H9 (cell line): ENCODE data around the gene ART4. TPM values are rescaled to one million over a fixed set of nuclear protein-coding genes. Genes with fewer than 3 reads are reported as not detected.

Source experiments
- DNase-seq: peaks from one replicate; pipeline ENCODE4 v3.0.0-alpha.2; 2017
- H2AFZ ChIP-seq: one replicate; pipeline ENCODE4 v1.6.1; 2013; ENCODE audit warnings: mild to moderate bottlenecking, low read length, control low read depth, moderate library complexity
- H2AK5ac ChIP-seq: 2 replicates; pipeline ENCODE4 v1.6.1; 2013; ENCODE audit warnings: low read length, control low read depth, mixed read lengths; ENCODE audit not compliant: insufficient read length
- H2BK120ac ChIP-seq: one replicate; pipeline ENCODE4 v1.6.1; 2013; ENCODE audit warnings: low read depth, mild to moderate bottlenecking, low read length, control low read depth, inconsistent platforms; ENCODE audit not compliant: poor library complexity, severe bottlenecking
- H2BK12ac ChIP-seq: 2 replicates; pipeline ENCODE4 v1.6.1; 2013; ENCODE audit warnings: low read length, control low read depth, mixed read lengths, low read depth; ENCODE audit not compliant: insufficient read length
- H2BK15ac ChIP-seq: 2 replicates; pipeline ENCODE4 v1.6.1; 2013; ENCODE audit warnings: low read depth, low read length, control low read depth
- H2BK20ac ChIP-seq: one replicate; pipeline ENCODE4 v1.6.1; 2013; ENCODE audit warnings: low read depth, mild to moderate bottlenecking, low read length, control low read depth, inconsistent platforms; ENCODE audit not compliant: poor library complexity, severe bottlenecking
- H2BK5ac ChIP-seq: 2 replicates; pipeline ENCODE4 v1.6.1; 2013; ENCODE audit warnings: low read length, control low read depth, mixed read lengths; ENCODE audit not compliant: insufficient read length
- H3K14ac ChIP-seq: 2 replicates; pipeline ENCODE4 v1.6.1; 2013; ENCODE audit warnings: low read length, control low read depth; ENCODE audit not compliant: insufficient read depth
- H3K18ac ChIP-seq: 2 replicates; pipeline ENCODE4 v1.6.1; 2013; ENCODE audit warnings: low read depth, mild to moderate bottlenecking, mixed read lengths, low read length, control low read depth; ENCODE audit not compliant: insufficient read length
- H3K23ac ChIP-seq: 2 replicates; pipeline ENCODE4 v1.6.1; 2013; ENCODE audit warnings: low read length, control low read depth, mixed read lengths, low read depth; ENCODE audit not compliant: insufficient read length
- H3K23me2 ChIP-seq: 2 replicates; pipeline ENCODE4 v1.6.1; 2013; ENCODE audit warnings: low read depth, mild to moderate bottlenecking, mixed read lengths, low read length, control low read depth; ENCODE audit not compliant: insufficient read length, poor library complexity, severe bottlenecking
- H3K27ac ChIP-seq: 2 replicates; pipeline ENCODE4 v1.5.1; 2013; ENCODE audit warnings: low read length, control low read depth, mixed read lengths, low read depth; ENCODE audit not compliant: insufficient read length
- H3K27me3 ChIP-seq: 2 replicates; pipeline ENCODE4 v1.6.1; 2013; ENCODE audit warnings: low read length, control low read depth, inconsistent platforms; ENCODE audit not compliant: insufficient read depth
- H3K4ac ChIP-seq: 2 replicates; pipeline ENCODE4 v1.6.1; 2013; ENCODE audit warnings: low read depth, mild to moderate bottlenecking, control low read depth, inconsistent platforms, low read length, moderate library complexity
- H3K4me1 ChIP-seq: 2 replicates; pipeline ENCODE4 v1.6.1; 2013; ENCODE audit warnings: low read length, control low read depth, inconsistent platforms; ENCODE audit not compliant: insufficient read depth
- H3K4me2 ChIP-seq: 2 replicates; pipeline ENCODE4 v1.6.1; 2013; ENCODE audit warnings: low read length, control low read depth, mixed read lengths; ENCODE audit not compliant: insufficient read length, insufficient read depth
- H3K56ac ChIP-seq: 2 replicates; pipeline ENCODE4 v1.6.1; 2013; ENCODE audit warnings: low read depth, mild to moderate bottlenecking, mixed read lengths, low read length, control low read depth; ENCODE audit not compliant: insufficient read length
- H3K79me1 ChIP-seq: 2 replicates; pipeline ENCODE4 v1.6.1; 2013; ENCODE audit warnings: low read depth, mild to moderate bottlenecking, moderate library complexity, low read length, control low read depth, inconsistent platforms; ENCODE audit not compliant: insufficient read depth, poor library complexity, severe bottlenecking
- H3K79me2 ChIP-seq: 2 replicates; pipeline ENCODE4 v1.6.1; 2013; ENCODE audit warnings: low read length, control low read depth, inconsistent platforms; ENCODE audit not compliant: insufficient read depth
- H3K9ac ChIP-seq: 2 replicates; pipeline ENCODE4 v1.6.1; 2013; ENCODE audit warnings: low read length, control low read depth, mixed read lengths; ENCODE audit not compliant: insufficient read length; ENCODE audit errors: extremely low read depth
- H3K9me3 ChIP-seq: one replicate; pipeline ENCODE4 v1.6.1; 2013; ENCODE audit warnings: low read depth, low read length, inconsistent platforms; ENCODE audit not compliant: control insufficient read depth
- H3T11ph ChIP-seq: one replicate; pipeline ENCODE4 v1.6.1; 2013; ENCODE audit warnings: mild to moderate bottlenecking, low read length, control low read depth, inconsistent platforms
- H4K20me1 ChIP-seq: one replicate; pipeline ENCODE4 v1.6.1; 2013; ENCODE audit not compliant: control insufficient read depth, insufficient read length, insufficient read depth
- H4K5ac ChIP-seq: 2 replicates; pipeline ENCODE4 v1.6.1; 2013; ENCODE audit warnings: low read depth, mild to moderate bottlenecking, mixed read lengths, low read length, control low read depth; ENCODE audit not compliant: insufficient read length
- H4K8ac ChIP-seq: replicated peaks from 2 replicates; pipeline ENCODE4 v1.6.1; 2013; ENCODE audit warnings: low read length, control low read depth, mixed read lengths, low read depth; ENCODE audit not compliant: insufficient read length
- H4K91ac ChIP-seq: 2 replicates; pipeline ENCODE4 v1.6.1; 2013; ENCODE audit warnings: low read depth, mild to moderate bottlenecking, moderate library complexity, mixed read lengths, low read length, control low read depth; ENCODE audit not compliant: insufficient read length
- H3K27ac Mint-ChIP-seq, 3 experiments: 2 replicates in 2 of 3; 3 replicates in 1 of 3; pipeline ENCODE4 v1.8.0; 2020 to 2021; ENCODE audit warnings: mixed read lengths in 3 of 3, mild to moderate bottlenecking in 1 of 3, moderate library complexity in 1 of 3
- H3K27me3 Mint-ChIP-seq: 2 replicates; pipeline ENCODE4 v1.8.0; 2021; ENCODE audit warnings: low read depth, mild to moderate bottlenecking, moderate library complexity, mixed read lengths
- H3K36me3 Mint-ChIP-seq, 3 experiments: 2 replicates in 2 of 3; 3 replicates in 1 of 3; pipeline ENCODE4 v1.8.0; 2020 to 2021; ENCODE audit warnings: low read depth in 3 of 3, mixed read lengths in 3 of 3; ENCODE audit not compliant: insufficient read depth in 1 of 3
- H3K4me1 Mint-ChIP-seq, 2 experiments: 2 replicates each; pipeline ENCODE4 v1.8.0; 2020; ENCODE audit warnings: mixed read lengths in 2 of 2
- H3K4me3 Mint-ChIP-seq, 2 experiments: 2 replicates in 1 of 2; 3 replicates in 1 of 2; pipeline ENCODE4 v1.8.0; 2020 to 2021; ENCODE audit warnings: mild to moderate bottlenecking in 2 of 2, mixed read lengths in 2 of 2, moderate library complexity in 1 of 2
- H3K9me3 Mint-ChIP-seq, 2 experiments: 2 replicates in 1 of 2; 3 replicates in 1 of 2; pipeline ENCODE4 v1.8.0; 2020; ENCODE audit warnings: mild to moderate bottlenecking in 2 of 2, mixed read lengths in 2 of 2, moderate library complexity in 1 of 2
- CTCF ChIP-seq: fragments of 200-600 bp; sonication (generic); conservative IDR thresholded peaks from 3 replicates; pipeline ENCODE4 v1.8.0; 2021; ENCODE audit warnings: antibody characterized with exemption, mild to moderate bottlenecking
- WGBS: extraction: QIAGEN DNeasy Blood & Tissue Kit; methylation state at CpG from one replicate; pipeline ENCODE4 v1.1.7; 2013; ENCODE audit warnings: missing lambda C conversion rate, low lambda C conversion rate, mixed read lengths; ENCODE audit not compliant: insufficient read length; ENCODE audit errors: extremely low coverage; 5-methylcytosine and 5-hydroxymethylcytosine counted together
- total RNA-seq: library from RNA; stranded (reverse); gene quantifications from 2 replicates; pipeline ENCODE4 v1.2.1, GENCODE V29; 2021

ART4 gene
- total RNA-seq, 1 experiment from 2014 or later: not detected

GRCh38 chr12:14836336-14837210, 6.8 kb downstream of the ART4 start:
- H2AFZ ChIP-seq: no peak overlapping the region
- Mint-ChIP-seq H3K27me3 (no peaks in the 10 kb centered on the region), H3K27ac (no peak overlapping the region)

More at GRCh38 chr12:14836336-14837210, 6.8 kb downstream of the ART4 start:
- Mint-ChIP-seq H3K9me3 (peaks cover 7 to 9% of the 10 kb centered on the region in 2 experiments), H3K36me3 (peaks cover 0 to 10% (median 0%) of the 10 kb centered on the region in 3 experiments; a peak in 2 of 7 replicates), H3K4me1 (peaks cover 4 to 6% of the 10 kb centered on the region in 2 experiments; a peak in 3 of 4 replicates), H3K4me3 (no peak overlapping the region)
- H3K9me3 ChIP-seq: no peaks in the 10 kb centered on the region
- H3K9ac ChIP-seq: no peak overlapping the region
- no peak overlapping the region for H3K56ac ChIP-seq
- H4K8ac ChIP-seq: no peak overlapping the region
- no peaks in the 10 kb centered on the region for H3K4me1 ChIP-seq
- WGBS: no CpG with 5 or more reads among the region's 7 CpGs
- H3K18ac ChIP-seq: no peak overlapping the region
- H2AK5ac ChIP-seq: no peak overlapping the region
- no peaks in the 10 kb centered on the region for H3K79me2 ChIP-seq
- no peak overlapping the region for H3K23ac ChIP-seq
- H2BK5ac ChIP-seq: no peak overlapping the region
- no peak overlapping the region for H3K14ac ChIP-seq
- TF ChIP-seq CTCF: no peak
- H3K27ac ChIP-seq: no peak overlapping the region
- no peak overlapping the region for H2BK20ac ChIP-seq
- DNase-seq: no peak
- no peak overlapping the region for H2BK120ac ChIP-seq
- no peaks in the 10 kb centered on the region for H3K23me2 ChIP-seq
- H3K27me3 ChIP-seq: no peaks in the 10 kb centered on the region
- H4K91ac ChIP-seq: no peak overlapping the region
- H3K4me2 ChIP-seq: no peak overlapping the region
- no peak overlapping the region for H3K4ac ChIP-seq
- no peak overlapping the region for H2BK12ac ChIP-seq
- H4K20me1 ChIP-seq: no peaks in the 10 kb centered on the region
- H3T11ph ChIP-seq: no peak overlapping the region
- H4K5ac ChIP-seq: no peak overlapping the region
- no peak overlapping the region for H2BK15ac ChIP-seq
- H3K79me1 ChIP-seq: no peaks in the 10 kb centered on the region
